IMR-90 (cell line): ENCODE measurements around the gene ZCCHC14. TPM values are rescaled to one million over a fixed set of nuclear protein-coding genes. Genes with fewer than 3 reads are reported as not detected.

Experiments used
- ATAC-seq: fragments of 200-7000 bp; cut with Tn5 transposase; 2 replicates; pipeline ENCODE4 v1.9.1; 2020; ENCODE audit warnings: low read depth, mild to moderate bottlenecking, moderate library complexity
- BruUV-seq: library from RNA; stranded (reverse); fragments of 400-500 nt; replicated peaks from 2 replicates; lab custom pipeline; 2021; lab: Mats Ljungman, UMichigan
- CTCF ChIA-PET: fragments of 300-600 bp; formaldehyde crosslinking; extraction: SDS; loops from one replicate; lab custom pipeline; 2021; ENCODE audit warnings: antibody characterized with exemption; lab: Yijun Ruan, JAX
- POLR2A ChIA-PET: fragments of 300-600 bp; sonication (Branson Sonifier 250); formaldehyde crosslinking; loops from one replicate; lab custom pipeline; 2022; ENCODE audit warnings: antibody characterized with exemption; ENCODE audit not compliant: unreplicated experiment; lab: Charles Lee
- DNase-seq: peaks from one replicate; pipeline ENCODE4 v3.0.0; 2013
- H2AFZ ChIP-seq: replicated peaks from 2 replicates; pipeline ENCODE3; 2013; ENCODE audit warnings: low read length, mild to moderate bottlenecking; ENCODE audit not compliant: poor library complexity
- H2AK5ac ChIP-seq: 2 replicates; pipeline ENCODE4 v1.6.1; 2013; ENCODE audit warnings: low read depth, low read length, inconsistent platforms
- H2AK9ac ChIP-seq: replicated peaks from 2 replicates; pipeline ENCODE3; 2013; ENCODE audit warnings: mild to moderate bottlenecking, low read depth, low read length, moderate library complexity; ENCODE audit not compliant: poor library complexity
- H2BK120ac ChIP-seq: 2 replicates; pipeline ENCODE4 v1.6.1; 2013; ENCODE audit warnings: low read depth, low read length, inconsistent platforms
- H2BK15ac ChIP-seq: 3 replicates; pipeline ENCODE4 v1.6.1; 2013; ENCODE audit warnings: low read depth, low read length, inconsistent platforms
- H2BK20ac ChIP-seq: 2 replicates; pipeline ENCODE4 v1.6.1; 2013; ENCODE audit warnings: low read depth, mild to moderate bottlenecking, inconsistent platforms, low read length, moderate library complexity
- H2BK5ac ChIP-seq: 2 replicates; pipeline ENCODE4 v1.6.1; 2013; ENCODE audit warnings: mild to moderate bottlenecking, low read depth, low read length, inconsistent platforms; ENCODE audit not compliant: poor library complexity, severe bottlenecking
- H3K14ac ChIP-seq: replicated peaks from 2 replicates; pipeline ENCODE4 v1.6.1; 2013; ENCODE audit warnings: low read depth, low read length, inconsistent platforms
- H3K18ac ChIP-seq: 2 replicates; pipeline ENCODE4 v1.6.1; 2013; ENCODE audit warnings: low read depth, low read length, control low read depth
- H3K23ac ChIP-seq: 2 replicates; pipeline ENCODE4 v1.6.1; 2013; ENCODE audit warnings: low read depth, low read length, inconsistent platforms
- H3K27ac ChIP-seq: 2 replicates; pipeline ENCODE4 v1.5.1; 2013; ENCODE audit warnings: mild to moderate bottlenecking, control low read depth, low read length; ENCODE audit not compliant: insufficient read depth
- H3K27me3 ChIP-seq: 2 replicates; pipeline ENCODE4 v1.6.1; 2013; ENCODE audit warnings: low read length; ENCODE audit not compliant: control insufficient read depth, insufficient read depth
- H3K36me3 ChIP-seq: 2 replicates; pipeline ENCODE4 v1.6.1; 2013; ENCODE audit warnings: low read length, mixed read lengths; ENCODE audit not compliant: control insufficient read depth, insufficient read depth
- H3K4ac ChIP-seq: 2 replicates; pipeline ENCODE4 v1.6.1; 2013; ENCODE audit warnings: low read depth, low read length, inconsistent platforms
- H3K4me1 ChIP-seq: 2 replicates; pipeline ENCODE4 v1.6.1; 2013; ENCODE audit warnings: low read length, mixed read lengths; ENCODE audit not compliant: control insufficient read depth, insufficient read depth
- H3K4me2 ChIP-seq: 2 replicates; pipeline ENCODE4 v1.6.1; 2013; ENCODE audit warnings: low read depth, mild to moderate bottlenecking, control low read depth, low read length, moderate library complexity
- H3K4me3 ChIP-seq: 2 replicates; pipeline ENCODE4 v1.5.1; 2013; ENCODE audit warnings: low read depth, mild to moderate bottlenecking, control low read depth, low read length, moderate library complexity; ENCODE audit not compliant: insufficient read depth
- H3K56ac ChIP-seq: 2 replicates; pipeline ENCODE4 v1.6.1; 2013; ENCODE audit warnings: low read length, inconsistent platforms; ENCODE audit not compliant: insufficient read depth; ENCODE audit errors: extremely low read depth
- H3K79me1 ChIP-seq, 2 experiments: 2 replicates each; pipeline ENCODE4 v1.6.1; 2013; ENCODE audit warnings: low read length in 2 of 2, inconsistent platforms in 1 of 2, low read depth in 1 of 2
- H3K9ac ChIP-seq: 2 replicates; pipeline ENCODE4 v1.6.1; 2013; ENCODE audit warnings: low read depth, low read length, control low read depth
- H3K9me1 ChIP-seq: 2 replicates; pipeline ENCODE4 v1.6.1; 2013; ENCODE audit warnings: low read length, inconsistent platforms; ENCODE audit not compliant: insufficient read depth
- H3K9me3 ChIP-seq: 2 replicates; pipeline ENCODE4 v1.6.1; 2013; ENCODE audit warnings: low read length; ENCODE audit not compliant: control insufficient read depth, insufficient read depth
- H4K20me1 ChIP-seq: 2 replicates; pipeline ENCODE4 v1.6.1; 2013; ENCODE audit warnings: low read length, inconsistent platforms; ENCODE audit not compliant: insufficient read depth
- H4K5ac ChIP-seq: 2 replicates; pipeline ENCODE4 v1.6.1; 2013; ENCODE audit warnings: mild to moderate bottlenecking, low read depth, low read length, control low read depth
- H4K8ac ChIP-seq, 2 experiments: 2 replicates each; pipeline ENCODE4 v1.6.1; 2013; ENCODE audit warnings: low read depth in 2 of 2, low read length in 2 of 2, control low read depth in 1 of 2, inconsistent platforms in 1 of 2
- H4K91ac ChIP-seq: 2 replicates; pipeline ENCODE4 v1.6.1; 2013; ENCODE audit warnings: low read depth, low read length, inconsistent platforms; ENCODE audit not compliant: insufficient read depth
- BHLHE40 ChIP-seq: fragments of 150-350 bp; IDR thresholded peaks from 2 replicates; pipeline ENCODE4 v1.6.1; 2016; ENCODE audit warnings: mild to moderate bottlenecking, low read depth, low read length
- CEBPB ChIP-seq: IDR thresholded peaks from 2 replicates; pipeline ENCODE4 v1.6.1; 2012; ENCODE audit warnings: low read depth, low read length, improper control_type of control experiment
- CHD1 ChIP-seq: IDR thresholded peaks from 2 replicates; pipeline ENCODE4 v1.6.1; 2012; ENCODE audit warnings: low read depth, low read length, improper control_type of control experiment
- ELK1 ChIP-seq: fragments of 150-350 bp; IDR thresholded peaks from 2 replicates; pipeline ENCODE4 v1.6.1; 2016; ENCODE audit warnings: low read depth, mild to moderate bottlenecking, low read length, moderate library complexity, borderline replicate concordance
- MAFK ChIP-seq: IDR thresholded peaks from 2 replicates; pipeline ENCODE4 v1.6.1; 2012; ENCODE audit warnings: low read depth, low read length, improper control_type of control experiment
- MXI1 ChIP-seq: IDR thresholded peaks from 2 replicates; pipeline ENCODE4 v1.6.1; 2012; ENCODE audit warnings: low read depth, mild to moderate bottlenecking, low read length, moderate library complexity, borderline replicate concordance
- POLR2A ChIP-seq: IDR thresholded peaks from 2 replicates; pipeline ENCODE4 v1.6.1; 2012; ENCODE audit warnings: mild to moderate bottlenecking, low read depth, low read length
- RAD21 ChIP-seq: IDR thresholded peaks from 2 replicates; pipeline ENCODE4 v1.6.1; 2012; ENCODE audit warnings: low read length, improper control_type of control experiment
- RCOR1 ChIP-seq: IDR thresholded peaks from 2 replicates; pipeline ENCODE4 v1.6.1; 2012; ENCODE audit warnings: mild to moderate bottlenecking, low read length, improper control_type of control experiment; ENCODE audit not compliant: insufficient replicate concordance
- RFX5 ChIP-seq: IDR thresholded peaks from 2 replicates; pipeline ENCODE4 v1.8.0; 2012; ENCODE audit warnings: low read depth, mild to moderate bottlenecking, low read length, moderate library complexity
- SMC3 ChIP-seq: fragments of 150-350 bp; IDR thresholded peaks from 2 replicates; pipeline ENCODE4 v1.6.1; 2016; ENCODE audit warnings: low read depth, mild to moderate bottlenecking, antibody characterized with exemption, low read length, moderate library complexity
- USF2 ChIP-seq: fragments of 150-350 bp; IDR thresholded peaks from 2 replicates; pipeline ENCODE4 v1.6.1; 2017; ENCODE audit warnings: mild to moderate bottlenecking, antibody characterized with exemption, low read length, low read depth
- whole genome bisulfite sequencing, 2 experiments: methylation state at CpG; one replicate each; pipeline versions ENCODE4 v1.1.5 to v1.1.7; 2013; ENCODE audit warnings: missing lambda C conversion rate in 2 of 2; ENCODE audit not compliant: insufficient read length in 1 of 2; ENCODE audit errors: extremely low coverage in 2 of 2; 5-methylcytosine and 5-hydroxymethylcytosine counted together
- dilution Hi-C: fragments of 300-500 bp; cut with HindIII; formaldehyde crosslinking; loops from one replicate; pipeline ENCODE4 v1.14.3; 2018; ENCODE audit warnings: low sequenced_read_pairs; ENCODE audit not compliant: unreplicated experiment
- in situ Hi-C: fragments of 300-500 bp; cut with MboI; formaldehyde crosslinking; loops from 3 replicates; pipeline ENCODE4 v1.14.3; 2019; ENCODE audit warnings: low sequenced_read_pairs, inconsistent platforms, mixed read lengths
- intact Hi-C: fragments of 100-400 bp; cut with micrococcal nuclease; formaldehyde crosslinking; loops from 2 replicates; pipeline ENCODE4 v1.10.0; 2022
- polyA plus RNA-seq, 3 experiments: library from polyadenylated mRNA; depleted of rRNA; stranded (reverse); fragments of >200 nt; gene quantifications; 2 replicates each; pipeline ENCODE4 v1.2.3, GENCODE V29; 2012; ENCODE audit warnings: low replicate concordance in 1 of 3
- total RNA-seq: library from RNA; depleted of rRNA; stranded (reverse); fragments of >200 nt; gene quantifications from 2 replicates; pipeline ENCODE4 v1.2.3, GENCODE V29; 2012

The ZCCHC14 gene
- total and polyA plus RNA-seq, 2 of the 4 experiments (the other 2 are of a cell fraction) = 2.5 to 5.3 TPM

GRCh38 chr16:87465306-87465705 lies 27.5 kb downstream of the ZCCHC14 start (continued):
- TF ChIP-seq CEBPB = peak; percentile 93

DNA sequence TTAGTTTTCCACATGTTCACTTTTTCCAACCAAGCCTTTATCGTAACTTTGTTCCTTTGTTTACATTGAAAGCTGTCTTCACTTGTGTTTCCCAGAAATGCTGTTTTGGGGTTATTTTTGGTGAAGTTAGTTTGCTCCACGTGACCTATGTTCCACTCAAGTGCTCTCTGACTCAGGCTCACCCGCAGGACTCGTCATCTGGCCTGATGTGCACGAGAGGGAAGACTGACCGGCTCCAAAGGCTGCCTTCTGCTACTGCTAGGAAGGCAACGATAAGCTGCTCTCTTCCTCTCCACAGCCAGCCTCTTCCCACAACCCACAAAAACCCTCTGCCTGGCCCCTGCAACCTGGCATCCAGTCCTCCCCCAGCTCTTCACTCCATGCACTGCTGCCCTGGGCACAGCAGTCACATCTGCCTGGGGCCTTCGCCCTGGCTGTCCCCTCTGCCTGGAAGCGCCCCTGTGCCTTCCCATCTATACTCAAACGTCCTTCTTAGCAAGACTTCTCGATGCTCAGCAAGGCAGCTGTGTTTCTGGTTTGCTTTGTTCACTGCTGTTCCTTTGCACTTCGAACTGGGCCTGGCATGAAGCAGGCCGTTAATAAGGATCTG lies 28.0 kb downstream of the ZCCHC14 start:
- Histone ChIP-seq H2AK5ac (peak overlapping the region; percentile 84), H4K91ac (peak overlapping the region; percentile 69), H4K5ac (peak overlapping the region; percentile 5; the same call in 1 of the 2 replicates), H3K79me1 (peaks cover 40 to 74% of the 10 kb centered on the region in 2 experiments), H2BK120ac (peak overlapping the region; percentile 93), H2BK5ac (peak overlapping the region; percentile 75), H3K27me3 (no peaks in the 10 kb centered on the region), H2AFZ (peak overlapping the region; percentile 54), H2BK20ac (peak overlapping the region; percentile 22; the same call in 1 of the 2 replicates), H3K4ac (peak overlapping the region; percentile 93), H3K23ac (peak overlapping the region; percentile 48), H4K8ac (peak overlapping the region in 1 of 2 experiments; percentile 86; a peak in 1 of 4 replicates), H3K14ac (peak overlapping the region; percentile 47), H3K56ac (peak overlapping the region; percentile 49; the same call in 1 of the 2 replicates), H3K36me3 (peaks cover 1% of the 10 kb centered on the region; the same call in 1 of the 2 replicates), H2AK9ac (no peak overlapping the region), H3K27ac (peak overlapping the region; percentile 90), H3K9me1 (peaks cover 23% of the 10 kb centered on the region), H3K4me2 (peak overlapping the region; percentile 80), H2BK15ac (peak overlapping the region; percentile 98; the same call in 2 of the 3 replicates), H4K20me1 (peaks cover 50% of the 10 kb centered on the region), H3K9ac (peak overlapping the region; percentile 20; the same call in 1 of the 2 replicates), H3K9me3 (no peaks in the 10 kb centered on the region), H3K18ac (peak overlapping the region; percentile 39), H3K4me1 (peaks cover 23% of the 10 kb centered on the region), H3K4me3 (no peak overlapping the region)
- no TSS peak for BruUV-seq
- ATAC-seq = peak; percentile 94
- dilution Hi-C loops (no loop called here), intact Hi-C loops (loop anchor here (1.0 to 5.0 kb wide), 2 partner anchors 29 to 32 kb away; partner anchors contain the start of gene ZCCHC14), in situ Hi-C loops (no loop called here)
- ChIA-PET CTCF (no interaction called here), POLR2A (no interaction called here)
- 33% methylated on average over 1 of the region's 13 CpGs; no CpG with 5 or more reads in 1 of the 2 experiments for WGBS, 2 experiments
- DNase-seq = peak; percentile 96
- TF ChIP-seq CHD1 (no peak), SMC3 (no peak), MAFK (no peak), RCOR1 (no peak), USF2 (peak; percentile 98), BHLHE40 (peak; percentile 99), CEBPB (no peak), POLR2A (peak; percentile 73), RFX5 (no peak), RAD21 (no peak; the same call in 1 of the 2 replicates), MXI1 (peak; percentile 18; the same call in 1 of the 2 replicates), ELK1 (no peak)
